ENCODE results near the gene LSM5.

The LSM5 gene

GRCh38 chr7:32490127-32490796 is at the start of gene LSM5:
Gene LSM5 (minus strand): TSS chr7:32490380. CDS start chr7:32490365, 15 bp downstream.
- peak; percentile 96 for DNase-seq

GRCh38 chr7:32539366-32539765 is 49.2 kb upstream of the LSM5 start:
- DNase-seq, result no peak

- no peak for DNase-seq
Observed at GRCh38 chr7:32537760-32538159, 47.6 kb upstream of the LSM5 start.

GRCh38 chr7:32536585-32536984 is 46.4 kb upstream of the LSM5 start:
- DNase-seq, result peak; percentile 4

GRCh38 chr7:32536016-32536415 is 45.8 kb upstream of the LSM5 start:
- no peak for DNase-seq

- DNase-seq, result peak; percentile 16
Observed at GRCh38 chr7:32535162-32535702, 45.1 kb upstream of the LSM5 start.

- no peak for DNase-seq
Observed at GRCh38 chr7:32533276-32534029, 43.3 kb upstream of the LSM5 start.

- DNase-seq, result no peak
Observed at GRCh38 chr7:32532716-32533115, 42.5 kb upstream of the LSM5 start.

- DNase-seq, result no peak
Observed at GRCh38 chr7:32532086-32532485, 41.9 kb upstream of the LSM5 start.

- no peak for DNase-seq
Observed at GRCh38 chr7:32531402-32531801, 41.2 kb upstream of the LSM5 start.

GRCh38 chr7:32525839-32526238 is 35.7 kb upstream of the LSM5 start:
- DNase-seq, result no peak

GRCh38 chr7:32524631-32525030 is 34.5 kb upstream of the LSM5 start:
- no peak for DNase-seq

GRCh38 chr7:32522746-32523530 is 32.8 kb upstream of the LSM5 start:
- DNase-seq, result no peak

- DNase-seq, result no peak
Observed at GRCh38 chr7:32519763-32520162, 29.6 kb upstream of the LSM5 start.

GRCh38 chr7:32518534-32519140 is 28.5 kb upstream of the LSM5 start:
- DNase-seq, result no peak

- DNase-seq, result no peak
Observed at GRCh38 chr7:32516551-32517100, 26.4 kb upstream of the LSM5 start.

GRCh38 chr7:32515890-32516550 is 25.8 kb upstream of the LSM5 start:
- DNase-seq, result no peak

GRCh38 chr7:32513210-32513609 is 23.0 kb upstream of the LSM5 start:
- no peak for DNase-seq

GRCh38 chr7:32511791-32512190 is 21.6 kb upstream of the LSM5 start:
- no peak for DNase-seq

- DNase-seq, result peak; percentile 26
Observed at GRCh38 chr7:32507414-32507813, 17.2 kb upstream of the LSM5 start.

- peak; percentile 76 for DNase-seq
Observed at GRCh38 chr7:32506266-32507054, 16.3 kb upstream of the LSM5 start.
